Measurements from ENCODE around the gene TMEM97. TPM values are rescaled to one million over a fixed set of nuclear protein-coding genes. Genes with fewer than 3 reads are reported as not detected.
"Not testable (repeated sequence)": the region's sequence is repeated elsewhere in the genome, so short reads cannot be mapped to it uniquely, and the experiment has no call there.

The TMEM97 gene
- total RNA-seq, 2 experiments from 2014 or later, result 2.6 to 3.7 TPM

GRCh38 chr17:28338056-28338768 lies 19.2 kb downstream of the TMEM97 start:
- Histone ChIP-seq H3K36me3 (ENCODE audit: insufficient read depth, low read length) (peaks cover 45% of the 10 kb centered on the region), H3K4me3 (ENCODE audit: low read length) (no peak overlapping the region), H3K27ac (ENCODE audit: low read depth in 1 of 2, low read length in 2 of 2) (no peak overlapping the region), H3K27me3 (ENCODE audit: control insufficient read depth in 1 of 2, insufficient read depth in 2 of 2, low read length in 2 of 2) (no peaks in the 10 kb centered on the region), H3K9me3 (ENCODE audit: control insufficient read depth in 1 of 2, insufficient read depth in 1 of 2, low read length in 2 of 2) (peaks cover 0 to 3% of the 10 kb centered on the region in 2 experiments), H3K4me1 (ENCODE audit: insufficient read depth, low read length) (peaks cover 36% of the 10 kb centered on the region)
- peak overlapping the region; percentile 30 for H3K4me3 Mint-ChIP-seq
- TF ChIP-seq CTCF (IDR thresholded peaks at IDR 0.05), result no peak
- ChIA-PET CTCF (no interaction called here), POLR2A (interaction anchor here (1.5 kb wide), 1 partner anchor 19 kb away, joined by 8 read pairs; the partner anchor contains the start of gene POLDIP2)
- H3K36me3 Mint-ChIP-seq (ENCODE audit: low read depth), result peaks cover 40% of the 10 kb centered on the region
- no peak for DNase-seq
- no peaks in the 10 kb centered on the region for H3K27me3 Mint-ChIP-seq
- H3K9me3 Mint-ChIP-seq, result no peaks in the 10 kb centered on the region
- peak overlapping the region; percentile 3 for H3K27ac Mint-ChIP-seq
- peaks cover 48% of the 10 kb centered on the region for H3K4me1 Mint-ChIP-seq (ENCODE audit: low read depth)
- intact Hi-C loops (cut with DNase I, micrococcal nuclease), result loop anchor here in 1 of 2 experiments (5.0 to 10.0 kb wide), 3 partner anchors 296 to 507 kb away; partner anchors contain the start of genes BLTP2, FAM222B and NLK
- ATAC-seq (ENCODE audit: poor library complexity), result no peak

- intact Hi-C loops (cut with DNase I, micrococcal nuclease), result loop anchor here in 1 of 2 experiments (5.0 to 10.0 kb wide), 3 partner anchors 296 to 506 kb away; partner anchors contain the start of genes BLTP2, FAM222B and NLK
- H3K9me3 Mint-ChIP-seq; CTCF ChIA-PET; DNase-seq; H3K9me3 ChIP-seq (ENCODE audit: control insufficient read depth in 1 of 2, insufficient read depth in 1 of 2, low read length in 2 of 2); H3K27me3 ChIP-seq (ENCODE audit: control insufficient read depth in 1 of 2, insufficient read depth in 2 of 2, low read length in 2 of 2); H3K27ac Mint-ChIP-seq; H3K27ac ChIP-seq (ENCODE audit: low read depth in 1 of 2, low read length in 2 of 2); H3K4me3 ChIP-seq (ENCODE audit: low read length); ATAC-seq (ENCODE audit: poor library complexity); H3K27me3 Mint-ChIP-seq: not testable (repeated sequence)
- H3K36me3 Mint-ChIP-seq (ENCODE audit: low read depth), result peaks cover 44% of the 10 kb centered on the region
- peaks cover 47% of the 10 kb centered on the region for H3K4me1 Mint-ChIP-seq (ENCODE audit: low read depth)
- Histone ChIP-seq H3K4me1 (ENCODE audit: insufficient read depth, low read length) (peaks cover 31% of the 10 kb centered on the region), H3K36me3 (ENCODE audit: insufficient read depth, low read length) (peaks cover 48% of the 10 kb centered on the region)
- POLR2A ChIA-PET, result interaction anchor here (1.5 kb wide), 1 partner anchor 18 kb away, joined by 8 read pairs; the partner anchor contains the start of gene POLDIP2
- peak overlapping the region; percentile 30 for H3K4me3 Mint-ChIP-seq
Observed at GRCh38 chr17:28338769-28339212, 19.8 kb downstream of the TMEM97 start.

- H3K4me1 Mint-ChIP-seq (ENCODE audit: low read depth), result peaks cover 41% of the 10 kb centered on the region
- intact Hi-C loops (cut with DNase I, micrococcal nuclease), result loop anchor here in 1 of 2 experiments (5.0 to 10.0 kb wide), 3 partner anchors 297 to 505 kb away; partner anchors contain the start of genes BLTP2, FAM222B and NLK
- no peak overlapping the region for H3K4me3 Mint-ChIP-seq
Observed at GRCh38 chr17:28339431-28339830, 20.4 kb downstream of the TMEM97 start.

More at GRCh38 chr17:28339431-28339830, 20.4 kb downstream of the TMEM97 start:
- H3K9me3 ChIP-seq (ENCODE audit: control insufficient read depth in 1 of 2, insufficient read depth in 1 of 2, low read length in 2 of 2), result peaks cover 0 to 3% of the 10 kb centered on the region in 2 experiments
- no peak for DNase-seq
- Mint-ChIP-seq H3K27me3 (no peaks in the 10 kb centered on the region), H3K9me3 (no peaks in the 10 kb centered on the region), H3K27ac (no peak overlapping the region), H3K36me3 (ENCODE audit: low read depth) (peaks cover 50% of the 10 kb centered on the region)
- H3K4me1 ChIP-seq (ENCODE audit: insufficient read depth, low read length), result peaks cover 24% of the 10 kb centered on the region
- POLR2A ChIA-PET, result interaction anchor here (0.6 kb wide), 1 partner anchor 10 kb away, joined by 4 read pairs; no protein-coding TSS in a partner anchor
- H3K27me3 ChIP-seq (ENCODE audit: control insufficient read depth in 1 of 2, insufficient read depth in 2 of 2, low read length in 2 of 2), result no peaks in the 10 kb centered on the region
- no peak for ATAC-seq (ENCODE audit: poor library complexity)
- peaks cover 52% of the 10 kb centered on the region for H3K36me3 ChIP-seq (ENCODE audit: insufficient read depth, low read length)
- no peak overlapping the region for H3K4me3 ChIP-seq (ENCODE audit: low read length)
- CTCF ChIA-PET, result no interaction called here
- no peak overlapping the region for H3K27ac ChIP-seq (ENCODE audit: low read depth in 1 of 2, low read length in 2 of 2)
- TF ChIP-seq CTCF (IDR thresholded peaks at IDR 0.05), result no peak

Measured in CD4-positive, alpha-beta T cell (primary cell).